Mononuclear cell (primary cell): Measurements from ENCODE around the gene CYP1B1. TPM values are rescaled to one million over a fixed set of nuclear protein-coding genes. Genes with fewer than 3 reads are reported as not detected.
"Not testable (repeated sequence)": the region's sequence is repeated elsewhere in the genome, so short reads cannot be mapped to it uniquely, and the experiment has no call there.

Experiments
- H3K27me3 ChIP-seq: 2 replicates; pipeline ENCODE4 v1.6.0; 2011; ENCODE audit warnings: low read length, control low read depth; ENCODE audit not compliant: insufficient read depth
- H3K4me1 ChIP-seq: 2 replicates; pipeline ENCODE4 v1.5.1; 2011; ENCODE audit warnings: mild to moderate bottlenecking, low read length, control low read depth; ENCODE audit not compliant: insufficient read depth
- H3K4me3 ChIP-seq: 2 replicates; pipeline ENCODE4 v1.5.1; 2011; ENCODE audit warnings: mild to moderate bottlenecking, low read length, moderate library complexity
- H3K9me3 ChIP-seq: 2 replicates; pipeline ENCODE4 v1.5.1; 2011; ENCODE audit warnings: low read depth, mild to moderate bottlenecking, control low read depth, low read length
- total RNA-seq: library from RNA; depleted of rRNA; stranded (reverse); fragments of >200 nt; gene quantifications from one replicate; pipeline ENCODE4 v1.2.3, GENCODE V29; 2012

CYP1B1 gene
- total RNA-seq, 1 donor, result 7.9 TPM

GRCh38 chr2:38038682-38039081 lies 37.3 kb downstream of the CYP1B1 start:
- Histone ChIP-seq H3K4me3 (no peak overlapping the region), H3K27me3 (peaks cover 83% of the 10 kb centered on the region), H3K4me1 (peaks cover 6% of the 10 kb centered on the region), H3K9me3 (peaks cover 8% of the 10 kb centered on the region)

GRCh38 chr2:38037757-38038621 lies 38.0 kb downstream of the CYP1B1 start:
- Histone ChIP-seq H3K9me3 (peaks cover 4% of the 10 kb centered on the region), H3K4me3 (no peak overlapping the region), H3K27me3 (peaks cover 81% of the 10 kb centered on the region), H3K4me1 (peaks cover 6% of the 10 kb centered on the region)

GRCh38 chr2:38037325-38037724 lies 38.6 kb downstream of the CYP1B1 start:
- peaks cover 77% of the 10 kb centered on the region for H3K27me3 ChIP-seq
- H3K4me3 ChIP-seq, result no peak overlapping the region
- H3K4me1 ChIP-seq, result peaks cover 6% of the 10 kb centered on the region
- no peaks in the 10 kb centered on the region for H3K9me3 ChIP-seq

- no peaks in the 10 kb centered on the region for H3K9me3 ChIP-seq
- H3K27me3 ChIP-seq, result peaks cover 69% of the 10 kb centered on the region
- H3K4me1 ChIP-seq, result peaks cover 6% of the 10 kb centered on the region
- no peak overlapping the region for H3K4me3 ChIP-seq
Measured at GRCh38 chr2:38035968-38036367, 40.0 kb downstream of the CYP1B1 start.

GRCh38 chr2:38033646-38034045 lies 42.3 kb downstream of the CYP1B1 start:
- Histone ChIP-seq H3K4me1 (peaks cover 6% of the 10 kb centered on the region), H3K9me3 (no peaks in the 10 kb centered on the region), H3K27me3 (peaks cover 48% of the 10 kb centered on the region), H3K4me3 (no peak overlapping the region)

GRCh38 chr2:38032946-38033345 lies 43.0 kb downstream of the CYP1B1 start:
- Histone ChIP-seq H3K27me3 (peaks cover 41% of the 10 kb centered on the region), H3K9me3 (no peaks in the 10 kb centered on the region), H3K4me1 (peaks cover under 1% of the 10 kb centered on the region), H3K4me3 (no peak overlapping the region)

GRCh38 chr2:38030635-38031355 lies 45.2 kb downstream of the CYP1B1 start:
- Histone ChIP-seq H3K27me3 (peaks cover 24% of the 10 kb centered on the region), H3K4me1 (no peaks in the 10 kb centered on the region), H3K4me3 (no peak overlapping the region), H3K9me3 (no peaks in the 10 kb centered on the region)

GRCh38 chr2:38029512-38029911 lies 46.4 kb downstream of the CYP1B1 start:
- no peak overlapping the region for H3K4me3 ChIP-seq

GRCh38 chr2:38028829-38029228 lies 47.1 kb downstream of the CYP1B1 start:
- Histone ChIP-seq H3K4me3 (no peak overlapping the region), H3K9me3 (no peaks in the 10 kb centered on the region), H3K27me3 (peaks cover 10% of the 10 kb centered on the region), H3K4me1 (no peaks in the 10 kb centered on the region)

More at GRCh38 chr2:38029512-38029911, 46.4 kb downstream of the CYP1B1 start:
- peaks cover 14% of the 10 kb centered on the region for H3K27me3 ChIP-seq
- no peaks in the 10 kb centered on the region for H3K4me1 ChIP-seq
- H3K9me3 ChIP-seq, result no peaks in the 10 kb centered on the region

- no peaks in the 10 kb centered on the region for H3K9me3 ChIP-seq
- no peak overlapping the region for H3K4me3 ChIP-seq
- no peaks in the 10 kb centered on the region for H3K4me1 ChIP-seq
- H3K27me3 ChIP-seq, result peaks cover 5% of the 10 kb centered on the region
Measured at GRCh38 chr2:38026846-38027245, 49.1 kb downstream of the CYP1B1 start.

- H3K4me1 ChIP-seq, result no peaks in the 10 kb centered on the region
- H3K27me3 ChIP-seq, result no peaks in the 10 kb centered on the region
- H3K9me3 ChIP-seq, result no peaks in the 10 kb centered on the region
- no peak overlapping the region for H3K4me3 ChIP-seq
Measured at GRCh38 chr2:38021589-38021988, 54.4 kb downstream of the CYP1B1 start.

- H3K4me3 ChIP-seq, H3K4me1 ChIP-seq, H3K9me3 ChIP-seq, H3K27me3 ChIP-seq: not testable (repeated sequence)
Measured at GRCh38 chr2:38020359-38021069, 55.4 kb downstream of the CYP1B1 start.

GRCh38 chr2:38017836-38018235 lies 58.1 kb downstream of the CYP1B1 start:
- H3K4me1 ChIP-seq, result no peaks in the 10 kb centered on the region
- H3K27me3 ChIP-seq, result no peaks in the 10 kb centered on the region
- no peak overlapping the region for H3K4me3 ChIP-seq
- no peaks in the 10 kb centered on the region for H3K9me3 ChIP-seq
